Activated CD8-positive, alpha-beta memory T cell treated with anti-CD3 and anti-CD28 coated beads, Interleukin-2, amount 50 U/mL, for 4 hours (primary cell): ENCODE measurements around the gene TUBGCP6.
"Not testable (repeated sequence)": the region's sequence is repeated elsewhere in the genome, so short reads cannot be mapped to it uniquely, and the experiment has no call there.

ENCODE experiments used
- DNase-seq: peaks from one replicate; pipeline ENCODE4 v3.0.0-alpha.2; 2020

The TUBGCP6 gene

GRCh38 chr22:50177537-50178470, 67.0 kb downstream of the TUBGCP6 start:
- DNase-seq = no peak

- DNase-seq = no peak
Observed at GRCh38 chr22:50176850-50177536, 67.8 kb downstream of the TUBGCP6 start.

- DNase-seq = no peak
Observed at GRCh38 chr22:50175921-50176849, 68.6 kb downstream of the TUBGCP6 start.

GRCh38 chr22:50175191-50175461, 69.7 kb downstream of the TUBGCP6 start:
- no peak for DNase-seq

- DNase-seq = no peak
Observed at GRCh38 chr22:50174382-50175190, 70.2 kb downstream of the TUBGCP6 start.

GRCh38 chr22:50173983-50174355, 70.9 kb downstream of the TUBGCP6 start:
- DNase-seq = no peak

- DNase-seq = no peak
Observed at GRCh38 chr22:50173311-50173982, 71.4 kb downstream of the TUBGCP6 start.

- no peak for DNase-seq
Observed at GRCh38 chr22:50171965-50172421, 72.8 kb downstream of the TUBGCP6 start.

- DNase-seq = no peak
Observed at GRCh38 chr22:50171319-50171964, 73.4 kb downstream of the TUBGCP6 start.

GRCh38 chr22:50170453-50171318, 74.1 kb downstream of the TUBGCP6 start, which contains the start of gene PANX2:
Gene PANX2 (plus strand): TSS chr22:50170731. CDS start chr22:50170731, 0 bp downstream.
- DNase-seq = no peak

GRCh38 chr22:50169774-50170341, 75.0 kb downstream of the TUBGCP6 start:
- peak; percentile 53 for DNase-seq

GRCh38 chr22:50169181-50169759, 75.6 kb downstream of the TUBGCP6 start:
- no peak for DNase-seq

GRCh38 chr22:50168490-50169180, 76.2 kb downstream of the TUBGCP6 start:
- DNase-seq = not testable (repeated sequence)

GRCh38 chr22:50167689-50168489, 76.9 kb downstream of the TUBGCP6 start:
- DNase-seq = no peak
